NCI-H1694 treated with DMSO at 0.1 percent for 48 hours (cell line): Measurements from ENCODE around the gene ROS1.

Source experiments
- DNase-seq: peaks from one replicate; lab custom pipeline; 2025; lab: John Stamatoyannopoulos, UW

Gene ROS1

DNA sequence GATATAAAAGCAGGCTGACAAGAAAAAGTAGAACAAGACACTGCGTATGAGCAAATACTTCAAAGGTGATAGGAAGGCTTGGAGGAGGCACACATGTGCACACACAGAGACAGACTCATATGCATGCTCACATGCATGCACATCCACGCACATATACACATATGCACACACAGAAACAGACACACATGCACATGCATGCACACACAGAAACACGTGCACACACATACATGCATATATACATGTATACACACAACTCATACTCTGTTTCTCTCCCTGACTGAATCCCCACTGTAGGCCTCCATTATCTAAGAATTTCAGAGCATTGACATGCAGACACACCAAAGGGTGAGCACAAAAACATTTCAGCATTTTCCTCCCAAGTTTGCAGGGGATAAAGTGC, 116.7 kb downstream of the ROS1 start:
- no peak for DNase-seq

DNA sequence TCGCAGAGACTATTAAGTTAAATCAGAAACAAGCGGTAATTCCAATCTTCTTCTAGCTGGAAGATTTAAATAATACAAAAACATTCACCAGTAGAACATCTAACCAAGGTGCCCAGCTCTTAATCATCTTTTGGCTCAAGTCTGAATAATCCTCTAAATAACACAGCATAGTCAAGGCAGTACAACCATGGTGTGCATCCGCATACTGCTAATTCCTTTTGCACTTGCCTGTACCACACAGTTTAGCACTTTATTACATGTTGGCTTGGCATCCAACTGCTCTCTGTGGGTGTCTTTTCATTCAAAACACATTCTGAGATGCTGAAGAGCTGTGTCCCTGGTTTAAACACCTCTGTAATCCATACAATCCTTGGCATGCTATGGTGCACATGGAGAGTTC, 118.1 kb downstream of the ROS1 start:
- no peak for DNase-seq

DNA sequence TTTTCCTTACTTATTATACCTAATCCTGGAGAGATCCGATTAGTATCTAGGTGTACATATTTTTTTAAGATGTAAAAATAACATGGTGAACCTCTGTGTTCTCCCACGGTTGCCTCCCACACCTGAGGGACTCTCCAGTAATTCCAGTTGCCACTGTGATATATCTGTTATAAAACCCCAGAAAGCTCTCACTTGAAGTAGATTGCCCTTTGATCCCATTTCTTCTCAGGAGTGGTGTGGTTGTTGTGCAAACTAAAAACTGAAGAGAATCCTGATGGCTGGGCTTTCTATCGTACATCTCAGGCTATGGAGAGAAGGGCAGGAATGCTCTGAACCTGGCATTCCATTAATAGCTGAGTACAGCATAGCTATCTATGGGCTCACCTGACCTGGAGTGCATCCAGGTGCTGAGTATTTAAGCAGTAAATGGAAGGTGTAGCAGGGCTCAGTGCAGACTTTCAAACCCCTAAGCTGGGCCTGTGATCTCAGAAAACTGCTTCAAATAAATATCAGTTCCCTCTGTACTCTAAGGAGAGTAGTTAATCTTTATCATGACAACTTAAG, 119.4 kb downstream of the ROS1 start:
- no peak for DNase-seq

DNA sequence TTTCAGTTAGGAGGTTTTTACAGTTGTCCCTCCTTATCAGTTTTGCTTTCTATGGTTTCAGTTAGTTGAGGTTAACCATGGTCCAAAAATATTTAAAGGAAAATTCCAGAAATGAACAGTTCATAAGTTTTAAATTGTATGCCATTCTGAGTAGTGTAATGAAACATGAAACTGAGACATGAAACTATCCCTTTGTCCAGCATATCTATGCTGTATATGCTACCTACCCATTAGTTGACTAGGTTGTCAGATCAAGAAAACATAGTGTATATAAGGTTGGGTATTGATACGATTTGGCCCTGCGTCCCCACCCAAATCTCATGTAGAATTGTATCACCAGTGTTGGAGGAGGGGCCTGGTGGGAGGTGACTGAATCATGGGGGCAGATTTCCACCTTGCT, 121.3 kb downstream of the ROS1 start:
- DNase-seq, result no peak

DNA sequence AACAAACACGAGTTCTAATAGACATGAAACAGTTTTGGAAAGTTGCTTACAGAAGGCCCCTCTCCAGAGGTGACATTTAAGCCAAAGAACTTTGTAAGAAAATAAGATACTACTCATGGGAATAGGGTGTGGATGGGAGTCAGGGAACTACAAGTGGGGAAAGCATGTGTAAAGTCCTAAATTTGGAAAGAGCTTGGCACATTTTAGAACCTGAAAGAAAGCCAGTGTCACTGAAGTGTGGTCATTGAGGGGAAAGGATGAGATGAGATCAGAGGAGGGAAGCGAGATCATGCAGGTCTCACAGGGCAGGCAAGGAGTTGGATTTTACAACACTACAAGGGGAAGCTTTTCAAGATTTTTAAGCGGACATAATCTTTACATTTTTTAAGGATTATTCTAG, 122.4 kb downstream of the ROS1 start:
- no peak for DNase-seq

DNA sequence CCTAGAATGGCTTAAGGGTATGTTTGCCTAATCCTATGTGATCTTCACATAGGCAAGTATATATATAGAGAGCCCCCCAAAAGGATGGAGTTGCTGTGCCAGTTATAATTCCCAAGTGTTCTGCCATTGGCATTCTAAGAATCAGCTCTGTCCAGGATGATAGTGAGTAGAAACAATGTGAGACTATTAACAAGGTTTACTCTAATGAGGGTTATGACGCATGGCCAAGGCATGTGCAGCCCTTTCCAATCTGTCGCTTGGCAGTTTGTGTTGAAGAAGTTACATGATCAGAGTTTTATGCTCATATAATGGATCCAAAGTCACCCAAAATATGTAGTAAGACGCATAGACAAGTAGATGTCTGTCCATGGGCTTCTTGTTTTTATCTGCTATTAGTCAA, 126.8 kb downstream of the ROS1 start:
- DNase-seq, result no peak

DNA sequence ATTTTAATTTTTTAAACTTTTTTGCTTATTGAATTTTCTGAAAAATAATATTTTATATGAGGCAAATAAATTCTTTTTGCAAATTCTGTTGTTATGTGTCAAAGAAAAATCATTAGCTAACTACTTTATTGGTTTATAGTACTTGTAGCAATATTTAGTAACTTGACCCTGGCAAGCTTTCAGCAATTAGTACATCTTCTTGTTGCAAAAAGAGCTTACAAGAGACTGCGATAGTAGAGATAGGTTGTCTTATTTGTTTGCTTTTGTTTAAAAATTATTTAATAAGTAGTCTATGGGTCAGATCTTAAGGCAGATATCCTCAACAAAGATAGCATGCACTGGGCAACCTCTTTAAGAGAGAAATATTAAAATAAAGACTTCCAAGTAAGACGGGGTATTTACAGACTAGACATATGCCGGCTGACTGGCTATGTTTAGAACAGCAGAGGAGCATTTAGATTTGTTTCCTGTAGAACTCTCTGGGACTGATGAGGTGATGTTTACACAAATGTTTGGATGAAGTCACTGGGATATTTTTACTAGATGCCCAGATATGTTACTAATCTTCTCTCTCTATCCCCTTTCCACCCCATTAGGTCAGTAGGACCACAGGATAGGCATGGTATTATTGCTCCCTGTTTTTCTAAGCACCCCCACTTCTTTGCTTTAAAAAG, 135.4 kb downstream of the ROS1 start:
- no peak for DNase-seq

DNA sequence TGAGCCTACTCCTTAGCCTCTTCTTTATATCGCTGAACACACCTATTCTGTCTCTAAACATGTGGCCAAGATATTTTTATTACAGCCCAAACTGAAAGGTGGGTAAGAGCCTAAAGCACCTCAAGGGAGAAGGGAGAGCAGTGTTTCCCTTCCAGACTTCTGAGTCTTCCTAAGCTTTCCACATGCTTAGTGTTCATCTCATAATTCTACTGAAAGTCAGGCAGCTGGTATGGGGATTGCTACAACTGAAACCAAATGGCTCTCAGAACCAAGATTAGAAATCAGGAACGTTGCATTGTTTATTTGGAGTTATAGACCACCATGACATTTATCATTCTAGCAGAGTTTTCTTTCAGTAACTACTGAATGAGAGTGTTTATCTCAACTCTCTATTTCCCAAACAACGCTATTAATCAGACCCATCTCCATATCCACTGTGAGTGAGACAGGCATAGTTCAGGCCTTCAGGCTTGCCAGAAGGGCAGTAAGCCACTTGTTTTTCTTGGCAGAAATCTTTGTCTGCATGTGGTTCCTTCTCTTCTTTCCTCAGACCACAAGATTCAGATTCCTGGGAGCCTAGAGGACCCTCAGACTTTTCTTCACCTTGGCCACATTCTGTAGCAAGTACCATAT, 137.5 kb downstream of the ROS1 start:
- DNase-seq, result no peak

DNA sequence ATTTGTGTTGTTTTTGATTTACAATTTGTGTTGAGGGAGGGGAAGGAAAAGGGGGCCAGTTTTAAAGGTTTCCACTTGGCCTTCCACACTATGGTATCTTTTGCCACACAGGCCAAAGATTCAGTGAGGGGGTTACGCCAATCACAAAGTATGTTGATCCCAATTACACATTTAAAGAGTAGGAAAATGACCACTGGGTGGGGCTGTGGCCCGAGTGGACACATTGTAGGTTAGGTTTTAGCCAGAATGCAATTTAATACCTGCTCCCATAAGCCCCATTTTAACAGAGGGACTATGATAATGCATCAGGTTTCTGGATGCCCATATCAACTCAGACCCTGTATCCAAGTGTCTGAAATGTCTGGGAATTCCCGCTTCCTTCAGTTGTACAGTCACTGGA, 144.8 kb downstream of the ROS1 start:
- DNase-seq, result no peak

DNA sequence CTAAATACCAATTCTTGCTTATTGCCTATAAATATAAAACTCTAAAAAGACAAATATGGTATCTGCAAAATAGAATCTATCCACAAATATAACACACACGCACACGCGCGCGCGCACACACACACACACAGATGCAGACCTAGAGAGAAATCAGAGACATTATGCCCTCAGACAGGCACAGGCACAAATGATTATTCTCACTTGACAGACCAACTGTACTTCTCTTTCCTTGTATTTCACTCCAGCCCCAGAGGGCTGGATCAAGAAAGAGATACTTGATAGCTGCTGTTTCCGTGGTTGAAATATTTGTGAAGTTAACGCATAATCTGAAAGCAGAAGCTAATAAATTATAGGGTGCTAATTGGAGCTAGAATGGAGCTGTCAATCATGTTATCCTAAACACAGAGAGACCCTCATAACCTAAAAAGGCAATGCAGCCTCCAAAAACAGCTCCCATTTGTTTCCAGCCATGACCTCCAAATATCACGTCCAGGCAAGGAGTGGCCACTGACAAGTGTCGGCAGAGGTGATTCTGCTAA, 148.9 kb downstream of the ROS1 start:
- DNase-seq, result no peak

DNA sequence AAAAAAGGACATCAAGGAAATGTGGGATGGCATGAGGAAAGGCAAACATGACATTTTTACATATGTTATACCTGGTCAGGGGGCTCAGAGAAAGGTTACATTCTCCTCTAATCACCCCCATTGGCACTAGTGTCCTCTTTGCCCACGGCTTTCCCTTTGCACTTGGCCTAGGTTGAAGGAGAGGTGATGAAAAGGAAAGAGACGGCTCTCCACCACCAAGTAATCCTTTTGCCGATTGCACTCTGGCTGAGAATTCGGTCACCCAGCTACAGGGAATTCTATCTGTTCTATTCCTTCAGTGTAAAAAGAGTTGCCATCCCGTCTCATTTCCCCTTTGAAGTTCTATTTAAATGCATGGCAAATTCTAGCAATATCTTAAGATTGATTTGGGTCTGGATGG, 150.0 kb downstream of the ROS1 start:
- DNase-seq, result no peak

DNA sequence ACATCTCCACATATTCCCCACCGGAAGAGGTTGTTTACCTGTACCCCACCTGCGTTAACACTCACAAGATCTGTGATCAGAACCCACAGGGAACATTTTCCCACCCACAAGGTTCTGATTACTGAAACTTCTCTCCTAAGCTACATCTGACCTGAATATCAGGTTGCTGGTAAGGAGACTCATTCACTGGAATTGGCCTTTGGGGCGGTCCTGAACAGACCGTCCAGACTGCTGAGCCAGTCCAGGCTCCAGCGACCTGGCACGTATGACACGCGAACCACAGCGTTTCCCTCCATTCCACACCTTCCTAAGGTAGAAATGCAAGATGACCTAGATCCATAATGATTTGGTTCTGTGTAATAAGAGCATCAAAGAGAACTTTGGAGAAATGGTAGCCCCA, 150.5 kb downstream of the ROS1 start:
- DNase-seq, result no peak

DNA sequence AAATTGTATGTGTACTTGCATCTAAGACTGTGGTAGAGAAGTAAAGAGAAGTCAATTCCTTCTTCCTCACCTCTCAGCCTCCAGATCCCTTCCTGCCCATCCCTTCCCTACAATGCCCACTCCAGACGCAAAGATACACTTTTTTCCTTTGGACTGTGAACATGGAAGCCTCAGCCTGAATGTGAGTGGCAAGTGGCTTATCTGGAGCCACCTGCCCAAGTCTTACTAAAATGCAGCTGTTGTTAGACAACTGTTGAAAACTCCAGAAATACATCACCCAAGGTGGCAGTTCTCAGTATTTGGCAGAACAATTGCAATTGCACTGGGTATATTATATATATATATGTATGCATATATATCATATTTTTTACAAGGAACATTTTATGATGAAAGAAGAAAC, 152.9 kb downstream of the ROS1 start:
- DNase-seq, result no peak

DNA sequence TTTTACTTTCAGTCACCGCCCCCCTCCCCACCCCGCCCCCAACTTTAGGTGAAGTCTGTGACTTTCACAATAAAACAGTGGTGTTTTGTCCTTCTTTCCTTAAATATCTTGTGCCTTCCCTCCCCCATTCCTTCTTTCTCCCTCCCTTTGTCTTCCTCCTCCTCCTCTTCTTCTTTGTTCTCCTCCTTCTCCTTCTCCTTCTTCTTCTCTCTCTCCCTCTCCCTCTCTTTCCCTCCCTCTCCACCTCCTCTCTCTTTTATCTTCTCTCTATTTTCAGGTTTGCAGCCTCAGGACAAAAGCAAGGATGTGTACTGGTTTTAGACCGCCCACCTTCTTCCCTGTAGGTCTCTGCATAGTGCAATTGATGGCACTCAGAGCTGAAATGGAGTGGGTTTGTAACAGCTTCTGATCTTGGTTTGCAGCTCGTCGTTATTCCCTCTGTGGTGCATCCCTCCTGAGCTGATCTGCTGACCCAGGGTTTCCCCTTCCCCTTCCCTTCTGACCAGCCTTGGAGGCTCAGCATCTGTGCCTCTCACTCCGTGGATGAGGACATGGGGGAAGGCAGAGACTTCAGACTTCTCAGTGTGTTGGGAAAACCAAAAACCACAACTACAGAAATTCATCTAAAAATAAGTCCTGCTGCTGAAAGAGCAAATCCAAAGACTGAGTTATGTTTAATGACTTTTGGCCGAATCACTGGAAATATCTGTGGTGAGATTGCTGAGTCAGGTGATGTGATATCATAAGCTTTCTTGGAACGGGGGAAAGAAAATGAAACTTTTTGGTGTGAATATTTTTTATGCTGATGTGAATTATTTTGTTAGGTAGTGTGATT, 153.5 kb downstream of the ROS1 start:
- DNase-seq, result no peak

DNA sequence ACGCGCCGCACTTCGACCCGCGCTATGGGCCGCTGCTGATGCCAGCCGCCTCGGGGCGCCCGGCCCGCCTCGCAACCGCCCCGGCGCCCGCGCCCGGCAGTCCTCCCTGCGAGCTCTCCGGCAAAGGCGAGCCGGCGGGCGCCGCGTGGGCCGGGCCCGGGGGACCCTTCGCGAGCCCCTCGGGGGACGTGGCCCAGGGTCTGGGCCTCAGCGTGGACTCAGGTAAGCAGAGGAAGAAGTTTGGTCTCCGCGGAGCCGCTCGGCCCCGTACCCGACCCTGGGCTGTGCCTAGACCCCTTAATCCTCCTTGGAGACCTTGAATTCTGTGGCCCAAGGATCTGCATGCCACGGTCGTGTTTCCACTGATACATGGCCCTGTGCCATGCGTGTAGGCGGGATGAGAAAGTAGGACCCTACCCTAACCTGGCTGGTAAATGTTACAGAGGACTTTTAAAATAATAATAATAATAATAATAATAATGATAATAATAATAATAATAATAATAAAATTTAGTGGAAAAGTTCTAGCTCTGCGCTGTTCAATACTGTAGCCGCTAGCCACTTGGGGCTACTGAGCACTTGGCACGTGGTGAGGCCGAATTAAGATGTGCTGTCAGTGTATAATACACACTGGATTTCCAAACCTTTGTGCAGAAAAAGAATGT, 154.8 kb downstream of the ROS1 start:
- no peak for DNase-seq

DNA sequence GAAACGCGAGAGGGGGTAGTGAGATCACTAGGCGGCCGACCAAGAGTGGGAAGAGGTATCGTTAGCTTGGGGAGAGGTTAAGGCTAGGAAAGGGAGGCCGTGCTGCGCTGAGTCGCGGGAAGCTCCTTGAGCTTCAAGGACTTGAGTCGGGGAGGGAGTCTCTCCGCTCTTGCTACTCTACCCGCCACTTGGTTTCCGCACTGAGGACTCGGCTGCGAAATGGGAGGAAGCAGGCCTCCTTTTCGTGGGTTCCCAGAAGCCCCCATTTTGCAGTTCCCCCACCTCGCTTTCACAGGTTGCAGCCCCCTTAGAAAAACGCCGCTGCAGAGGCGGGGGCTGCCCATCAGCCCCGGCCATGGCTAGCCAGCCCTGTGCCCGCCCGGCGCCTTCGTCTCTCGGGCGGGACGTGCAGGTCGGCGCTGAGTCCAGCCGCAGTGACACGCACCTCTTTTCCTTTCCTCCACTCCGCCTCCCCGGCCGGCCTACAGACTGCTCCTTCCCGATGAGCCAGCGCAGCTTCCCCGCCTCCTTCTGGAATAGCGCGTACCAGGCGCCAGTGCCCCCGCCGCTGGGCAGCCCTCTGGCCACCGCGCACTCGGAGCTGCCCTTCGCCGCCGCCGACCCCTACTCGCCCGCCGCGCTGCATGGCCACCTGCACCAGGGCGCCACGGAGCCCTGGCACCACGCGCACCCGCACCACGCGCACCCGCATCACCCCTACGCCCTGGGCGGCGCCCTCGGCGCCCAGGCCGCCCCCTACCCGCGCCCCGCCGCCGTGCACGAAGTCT, 155.5 kb downstream of the ROS1 start:
- no peak for DNase-seq

DNA sequence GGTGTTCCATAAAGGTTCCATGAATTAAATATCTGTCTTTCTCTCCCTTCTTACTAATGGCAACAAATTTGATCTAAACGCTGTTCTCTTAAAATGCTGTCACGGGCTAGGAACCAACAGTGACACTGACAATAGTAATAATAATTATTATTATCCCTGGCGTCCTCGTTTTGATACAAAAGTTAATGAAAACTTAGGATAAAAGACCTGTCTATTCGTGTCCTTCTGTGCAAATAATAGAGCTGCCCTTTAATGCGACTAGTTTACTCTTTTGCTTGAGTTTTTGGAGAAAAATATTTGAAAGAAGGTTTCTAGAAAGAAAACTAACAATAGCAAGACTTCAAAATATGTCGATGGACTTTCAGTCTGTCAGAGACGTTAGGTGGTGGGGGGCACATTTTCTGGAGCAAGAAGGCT, 156.1 kb downstream of the ROS1 start:
- no peak for DNase-seq

DNA sequence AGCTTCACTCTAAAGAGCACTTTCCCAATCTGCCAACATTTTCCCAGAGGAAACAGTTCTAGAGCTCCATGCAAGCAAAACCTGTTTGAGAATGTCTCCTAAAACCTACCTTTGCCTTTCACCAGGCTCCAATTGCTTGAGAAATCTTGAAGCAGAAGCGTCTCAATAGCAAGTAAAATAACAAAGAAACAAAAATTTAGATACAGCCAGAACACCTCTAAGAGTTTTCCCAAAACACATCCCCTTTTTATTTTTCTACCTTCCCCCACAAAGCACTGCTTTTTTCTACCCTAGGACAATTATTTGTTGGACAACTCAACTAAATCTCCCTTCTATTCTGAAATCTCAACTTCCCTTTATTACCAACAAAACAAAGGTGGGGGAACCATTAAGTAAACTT, 156.8 kb downstream of the ROS1 start:
- no peak for DNase-seq

DNA sequence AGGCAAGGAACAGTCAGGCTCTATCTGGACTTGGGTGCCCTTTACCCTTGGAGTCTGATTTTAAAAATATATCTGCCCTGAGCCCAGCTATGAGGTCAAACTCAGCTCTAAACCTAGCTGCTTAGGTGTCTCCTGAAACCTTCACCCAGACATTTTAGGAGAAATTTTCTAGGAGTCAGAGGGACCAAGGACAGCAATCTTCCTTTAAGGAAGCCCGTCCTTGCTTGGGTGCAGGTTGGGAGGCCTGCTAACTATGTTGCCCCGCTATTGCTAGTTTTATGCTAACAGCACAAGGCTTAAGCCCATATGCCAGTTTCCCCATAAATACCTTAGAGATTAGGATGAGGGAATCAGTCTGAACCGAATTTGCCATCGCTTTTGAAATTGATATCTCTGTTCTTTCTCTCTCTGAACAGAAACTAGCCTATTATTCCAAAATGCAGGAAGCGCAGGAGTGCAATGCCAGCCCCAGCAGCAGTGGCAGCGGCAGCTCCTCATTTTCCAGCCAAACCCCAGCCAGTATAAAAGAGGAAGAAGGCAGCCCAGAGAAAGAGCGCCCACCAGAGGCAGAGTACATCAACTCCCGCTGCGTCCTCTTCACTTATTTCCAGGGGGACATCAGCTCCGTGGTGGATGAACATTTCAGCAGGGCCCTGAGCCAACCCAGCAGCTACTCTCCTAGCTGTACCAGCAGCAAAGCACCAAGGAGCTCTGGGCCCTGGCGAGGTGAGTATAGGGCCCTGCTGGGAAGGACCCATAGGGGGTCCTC, 157.8 kb downstream of the ROS1 start:
- DNase-seq, result no peak

DNA sequence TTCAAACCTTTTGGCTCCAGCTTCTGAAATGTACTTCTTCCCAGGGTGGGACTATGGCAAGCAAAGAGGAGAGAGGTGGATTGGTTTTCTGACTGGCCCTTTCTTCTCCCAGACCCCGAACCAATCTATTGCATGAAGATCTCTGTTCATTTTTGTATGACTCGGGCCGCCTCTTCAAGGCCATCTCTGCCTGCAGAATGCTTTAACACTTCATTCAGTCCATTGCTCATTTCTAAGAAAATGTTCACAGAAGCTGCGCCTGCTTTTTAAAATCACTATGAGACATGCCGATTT, 158.7 kb downstream of the ROS1 start:
- no peak for DNase-seq
